G401.6 (cell line): ENCODE data around the gene STARD5.

Experiments
- FAIRE-seq: peaks from 2 replicates; lab custom pipeline; 2012; peaks lifted over from hg19 to GRCh38; lab: Jason Lieb, UNC

Gene STARD5

GRCh38 chr15:81311752-81312464 is 12.0 kb downstream of the STARD5 start:
- no peak for FAIRE-seq

GRCh38 chr15:81310480-81310879 is 13.5 kb downstream of the STARD5 start:
- no peak for FAIRE-seq

GRCh38 chr15:81309647-81310450 is 14.1 kb downstream of the STARD5 start:
- no peak for FAIRE-seq

DNA sequence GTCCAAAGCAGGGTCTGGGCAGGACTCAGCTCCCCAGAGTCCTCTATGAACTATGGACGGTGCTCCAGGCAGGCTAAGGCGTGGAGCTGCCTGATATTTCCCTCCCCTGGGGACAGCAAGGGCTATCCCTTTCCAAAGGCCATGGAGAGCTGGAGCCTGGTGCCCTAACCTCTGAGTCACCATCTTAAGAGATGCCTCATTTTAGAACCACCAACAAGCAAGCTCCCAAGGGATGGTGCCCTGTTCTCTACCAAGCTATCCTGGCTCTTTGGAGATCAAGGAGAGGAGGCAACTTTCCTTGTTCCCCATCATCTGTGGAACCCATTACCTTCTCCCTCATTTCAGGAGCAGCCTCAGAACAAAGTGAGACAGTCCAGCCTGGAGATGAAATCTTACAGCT is 15.7 kb downstream of the STARD5 start:
- FAIRE-seq: no peak

DNA sequence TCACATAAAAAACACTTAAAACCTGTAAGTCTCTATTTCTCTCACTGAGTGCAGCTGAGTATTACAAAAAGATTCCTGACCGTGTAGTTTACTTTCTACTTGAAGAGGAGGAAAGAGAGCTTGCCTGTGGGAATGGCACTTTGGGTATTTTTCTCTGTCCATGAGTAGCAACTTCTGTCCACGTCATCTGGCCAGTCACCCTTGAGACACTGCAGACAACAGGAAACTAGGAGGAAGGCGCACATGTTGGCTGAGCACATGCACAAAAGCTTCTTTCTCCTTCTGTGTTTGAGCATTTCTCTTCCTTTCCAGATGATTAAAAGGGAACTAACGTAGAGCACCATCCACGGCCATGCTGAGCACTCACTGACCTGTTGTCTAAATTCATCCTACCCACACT is 19.7 kb downstream of the STARD5 start:
- no peak for FAIRE-seq

GRCh38 chr15:81303244-81304225 is 20.4 kb downstream of the STARD5 start:
- no peak for FAIRE-seq

- FAIRE-seq: no peak
Observed at GRCh38 chr15:81302701-81303109, 21.2 kb downstream of the STARD5 start.

- no peak for FAIRE-seq
Observed at GRCh38 chr15:81301815-81302399, 22.0 kb downstream of the STARD5 start.

GRCh38 chr15:81301385-81301784 is 22.6 kb downstream of the STARD5 start:
- no peak for FAIRE-seq

DNA sequence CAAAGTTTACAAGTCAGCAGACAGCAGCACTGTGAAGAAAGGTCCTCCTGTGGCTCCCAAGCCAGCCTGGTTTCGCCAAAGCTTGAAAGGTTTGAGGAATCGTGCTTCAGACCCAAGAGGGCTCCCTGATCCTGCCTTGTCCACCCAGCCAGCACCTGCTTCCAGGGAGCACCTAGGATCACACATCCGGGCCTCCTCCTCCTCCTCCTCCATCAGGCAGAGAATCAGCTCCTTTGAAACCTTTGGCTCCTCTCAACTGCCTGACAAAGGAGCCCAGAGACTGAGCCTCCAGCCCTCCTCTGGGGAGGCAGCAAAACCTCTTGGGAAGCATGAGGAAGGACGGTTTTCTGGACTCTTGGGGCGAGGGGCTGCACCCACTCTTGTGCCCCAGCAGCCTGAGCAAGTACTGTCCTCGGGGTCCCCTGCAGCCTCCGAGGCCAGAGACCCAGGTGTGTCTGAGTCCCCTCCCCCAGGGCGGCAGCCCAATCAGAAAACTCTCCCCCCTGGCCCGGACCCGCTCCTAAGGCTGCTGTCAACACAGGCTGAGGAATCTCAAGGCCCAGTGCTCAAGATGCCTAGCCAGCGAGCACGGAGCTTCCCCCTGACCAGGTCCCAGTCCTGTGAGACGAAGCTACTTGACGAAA is 24.2 kb downstream of the STARD5 start:
- no peak for FAIRE-seq

DNA sequence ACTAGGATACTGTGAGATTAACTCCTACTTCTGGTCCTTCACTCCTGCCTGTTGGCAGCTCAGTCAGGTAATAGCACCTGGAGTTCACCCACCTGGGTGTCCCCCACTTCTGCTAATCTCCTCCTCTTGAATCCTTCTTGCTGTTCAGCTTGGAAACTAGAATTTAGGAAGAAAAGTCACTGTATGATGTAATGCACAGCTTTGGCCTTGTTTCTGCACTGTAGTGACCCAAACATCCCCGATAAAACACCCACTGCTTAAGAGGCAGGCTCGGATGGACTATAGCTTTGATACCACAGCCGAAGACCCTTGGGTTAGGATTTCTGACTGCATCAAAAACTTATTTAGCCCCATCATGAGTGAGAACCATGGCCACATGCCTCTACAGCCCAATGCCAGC is 24.8 kb downstream of the STARD5 start:
- FAIRE-seq: no peak

- FAIRE-seq: no peak
Observed at GRCh38 chr15:81298611-81299010, 25.3 kb downstream of the STARD5 start.

GRCh38 chr15:81297603-81298575 is 26.1 kb downstream of the STARD5 start:
- FAIRE-seq: no peak

- no peak for FAIRE-seq
Observed at GRCh38 chr15:81297147-81297572, 26.8 kb downstream of the STARD5 start.

DNA sequence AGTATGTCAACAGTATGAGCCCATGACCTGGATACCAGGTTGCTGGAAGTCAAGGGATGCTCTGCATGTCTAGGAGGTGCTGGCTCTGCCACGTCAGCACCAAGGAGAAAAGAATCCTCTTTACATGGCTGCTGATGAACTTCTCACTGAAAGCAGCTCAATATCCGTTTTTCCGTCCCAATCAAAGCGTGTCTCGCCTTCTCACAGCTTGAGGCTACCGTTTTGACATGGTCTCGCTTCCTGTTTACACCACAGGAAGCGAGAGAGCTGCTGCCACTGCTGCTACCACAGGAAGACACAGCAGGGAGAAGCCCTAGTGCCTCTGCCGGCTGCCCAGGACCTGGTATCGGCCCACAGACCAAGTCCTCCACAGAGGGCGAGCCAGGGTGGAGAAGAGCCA is 27.3 kb downstream of the STARD5 start:
- FAIRE-seq: no peak

DNA sequence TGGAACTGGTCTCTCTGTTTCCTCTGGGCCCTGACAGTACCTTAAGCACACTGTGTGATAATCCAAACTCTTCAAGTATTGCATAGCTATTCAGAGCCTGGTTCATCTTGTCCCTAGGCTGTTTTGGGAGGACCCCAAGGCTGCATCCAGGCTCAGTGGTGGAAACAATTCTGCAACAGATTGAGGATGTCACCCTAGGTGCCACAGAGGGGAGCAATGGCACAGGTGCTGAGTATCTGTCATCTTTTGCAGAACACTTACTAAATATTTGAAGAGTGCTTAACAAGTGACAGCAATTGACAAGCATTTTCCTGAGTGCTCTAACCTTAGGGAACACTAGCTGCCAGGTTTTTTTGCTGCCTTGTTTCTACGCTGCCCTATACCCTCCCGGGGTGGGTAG is 27.8 kb downstream of the STARD5 start:
- no peak for FAIRE-seq

- no peak for FAIRE-seq
Observed at GRCh38 chr15:81295486-81296121, 28.3 kb downstream of the STARD5 start.

DNA sequence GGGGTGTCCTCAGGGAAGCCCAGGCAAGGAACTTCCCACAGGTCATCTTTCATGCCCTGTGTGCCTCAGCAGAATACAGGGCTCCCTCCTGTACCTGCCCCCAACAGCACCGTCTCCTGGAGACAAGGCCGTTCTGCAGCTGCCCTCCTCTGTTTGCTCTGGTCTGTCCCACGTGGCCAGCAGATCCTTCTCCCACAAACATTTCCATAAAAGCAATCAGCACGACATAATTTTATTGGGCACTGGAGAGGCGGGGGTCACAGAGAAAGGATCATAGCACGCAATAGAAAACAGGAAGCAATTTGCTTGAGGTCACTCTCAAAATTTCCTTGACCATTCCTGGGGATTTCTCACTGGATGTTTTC is 29.4 kb downstream of the STARD5 start:
- FAIRE-seq: no peak

DNA sequence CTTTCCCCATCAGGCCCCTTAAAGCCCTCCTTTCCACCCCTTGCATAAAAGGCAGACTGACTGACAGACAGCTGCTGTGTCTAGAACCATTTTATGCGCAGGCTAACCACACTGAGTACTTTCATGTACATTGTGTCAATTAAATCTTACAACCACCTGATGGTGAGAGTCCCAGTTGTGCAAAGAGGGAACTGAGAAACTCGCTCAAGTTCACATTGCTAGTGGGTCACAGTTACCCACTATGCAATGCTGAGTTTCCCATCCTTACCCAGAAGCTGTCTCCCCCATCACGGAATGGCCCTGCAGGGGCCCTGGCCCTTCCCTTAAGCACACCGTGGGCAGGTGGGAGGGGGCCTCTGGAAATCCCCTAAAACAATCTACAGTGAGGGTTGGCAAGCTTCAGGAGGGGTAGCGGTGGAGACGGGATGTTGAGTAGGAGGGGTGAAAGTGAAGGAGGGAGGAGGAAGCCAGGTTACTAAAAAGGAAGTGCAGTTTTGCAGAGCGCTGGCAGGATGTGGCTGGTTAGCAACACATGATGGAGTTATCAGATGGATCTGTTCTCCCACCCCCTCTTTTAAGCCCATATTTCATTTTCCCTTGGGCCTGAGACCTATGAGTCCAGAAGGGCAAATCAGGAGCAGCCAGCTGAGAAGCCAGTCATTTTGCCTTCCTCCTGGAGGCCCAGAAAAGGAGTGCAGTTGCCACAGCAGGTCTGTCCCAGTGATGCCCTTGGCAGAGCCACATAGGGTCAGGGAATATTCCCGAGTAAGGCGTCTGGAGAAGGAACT is 30.0 kb downstream of the STARD5 start:
- FAIRE-seq: no peak
